Fibroblast of skin of back (primary cell): ENCODE measurements around the gene OR7C1. TPM values are rescaled to one million over a fixed set of nuclear protein-coding genes. Genes with fewer than 3 reads are reported as not detected.
"Not testable (repeated sequence)": the region's sequence is repeated elsewhere in the genome, so short reads cannot be mapped to it uniquely, and the experiment has no call there.

Source experiments
- DNase-seq: peaks from one replicate; pipeline ENCODE4 v3.0.0-alpha.2; 2013
- polyA plus RNA-seq, 2 experiments: library from polyadenylated mRNA; unstranded; fragments of 120-200 nt; gene quantifications; one replicate each; pipeline ENCODE4 v1.2.1, GENCODE V29; 2013; ENCODE audit not compliant: insufficient read length in 2 of 2

OR7C1 gene
- 0.16 TPM for polyA plus RNA-seq (2013, experiment 1 of 2; ENCODE audit: insufficient read length)
- 0.14 TPM for polyA plus RNA-seq (2013, experiment 2 of 2; ENCODE audit: insufficient read length)

DNA sequence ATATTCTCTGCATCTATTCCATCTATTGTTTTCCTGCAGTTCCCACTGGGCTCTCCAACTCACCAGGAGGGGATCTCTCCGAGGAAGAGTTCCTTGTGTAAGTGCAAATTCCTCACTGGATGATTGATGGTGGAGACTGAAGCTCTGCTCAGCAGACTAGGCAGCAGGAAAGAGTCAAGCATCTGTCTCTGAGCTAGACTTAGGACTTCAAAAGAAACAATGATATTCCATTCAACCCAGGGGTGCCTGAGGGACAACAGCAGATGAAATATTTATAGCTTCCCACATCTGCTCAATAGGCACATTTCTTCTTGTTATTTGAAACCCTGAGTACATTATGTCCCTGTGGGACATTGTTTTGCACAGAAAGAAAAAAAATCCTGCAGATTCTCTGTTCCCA is at the start of gene OR7C1, which contains the start of gene OR7A5:
Gene OR7C1 (minus strand): TSS at position 175 of the 400 bp plus-strand sequence. CDS start 35,049 bp downstream, outside the sequence.
Gene OR7A5 (minus strand): TSS at position 175 of the 400 bp plus-strand sequence. CDS start 6,944 bp downstream, outside the sequence.
- DNase-seq, result no peak

DNA sequence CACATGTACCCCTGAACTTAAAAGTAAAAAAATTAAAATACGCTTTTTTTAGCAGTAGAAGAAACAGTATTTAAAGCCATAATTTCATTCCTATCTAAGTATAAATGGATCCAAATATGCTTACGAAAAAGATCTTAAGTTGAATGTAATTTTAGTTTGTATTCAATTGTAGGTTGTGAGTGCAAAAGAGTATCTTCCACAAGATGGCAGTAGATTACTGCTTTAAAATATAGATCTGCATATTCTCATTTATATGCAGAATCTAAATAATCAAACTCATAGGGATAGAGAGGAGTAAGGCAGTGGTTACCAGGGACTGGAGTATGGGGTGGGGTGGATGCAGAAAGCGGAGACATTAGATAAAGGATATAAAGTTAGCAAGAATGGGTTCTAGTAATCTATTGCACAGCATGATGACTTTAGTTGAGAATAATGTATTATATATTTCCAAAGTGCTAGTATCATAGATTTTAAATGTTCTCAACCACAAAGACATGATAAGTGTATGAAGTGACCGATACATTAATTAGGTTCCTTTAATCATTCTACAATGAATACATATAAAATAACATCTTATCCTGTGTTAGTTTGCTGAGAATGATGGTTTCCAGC is 36.7 kb upstream of the OR7C1 start:
- peak; percentile 3 for DNase-seq

DNA sequence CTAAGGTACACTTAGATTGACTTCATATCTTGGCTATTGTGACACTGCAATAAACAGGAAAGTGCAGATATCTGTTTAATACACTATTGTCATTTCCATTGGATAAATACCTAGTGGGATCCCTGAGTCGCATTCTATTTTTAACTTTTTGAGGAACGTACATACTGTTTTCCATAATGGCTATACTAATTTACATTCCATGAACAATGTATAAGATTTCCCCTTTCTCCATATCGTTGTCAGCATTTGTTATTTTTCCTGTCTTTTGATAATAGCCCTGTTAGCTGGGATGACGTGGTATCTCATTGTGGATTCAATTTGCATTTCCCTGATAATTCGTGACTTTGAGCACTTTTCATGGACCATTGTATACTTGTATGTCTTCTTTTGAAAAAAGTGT is 33.5 kb upstream of the OR7C1 start:
- no peak for DNase-seq

DNA sequence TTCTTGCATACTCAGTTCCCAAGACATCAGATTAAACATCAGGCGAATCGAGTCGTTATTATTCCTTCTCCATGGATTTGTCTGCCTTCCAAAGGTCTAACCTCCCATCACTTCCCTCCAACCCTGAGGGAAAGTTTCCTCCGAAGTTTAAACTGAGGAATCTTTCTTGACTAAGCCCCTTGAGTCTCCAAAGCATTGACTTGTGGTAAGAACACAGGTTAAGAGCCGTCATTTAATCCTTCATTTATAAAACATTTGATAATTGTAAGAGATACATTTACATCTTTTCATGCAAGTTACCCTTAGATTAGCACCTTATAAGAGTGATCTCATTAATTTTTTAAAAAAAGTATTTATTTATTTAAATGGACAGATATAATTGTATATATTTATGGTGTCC is 13.8 kb upstream of the OR7C1 start, which contains the start of gene OR7A10:
Gene OR7A10 (minus strand): TSS at position 101 of the 400 bp plus-strand sequence. CDS start 7,045 bp downstream, outside the sequence.
- no peak for DNase-seq

DNA sequence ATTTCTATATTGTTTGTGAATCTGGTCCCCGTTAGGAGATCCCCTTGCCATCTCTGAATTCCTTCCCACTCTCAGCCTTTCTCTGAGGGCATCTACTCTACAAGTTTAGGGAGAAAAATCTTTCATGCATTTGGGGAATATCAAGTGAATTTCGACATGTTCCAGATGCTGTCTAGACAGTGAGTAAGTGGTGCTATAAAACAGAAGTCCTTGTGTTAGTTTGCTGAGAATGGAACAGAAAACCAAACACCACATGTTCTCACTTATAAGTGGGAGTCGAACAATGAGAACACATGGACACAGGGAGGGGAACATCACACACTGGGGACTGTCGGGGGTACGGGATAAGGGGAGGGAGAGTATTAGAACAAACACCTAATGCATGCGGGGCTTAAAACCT is 8.6 kb upstream of the OR7C1 start:
- no peak for DNase-seq

DNA sequence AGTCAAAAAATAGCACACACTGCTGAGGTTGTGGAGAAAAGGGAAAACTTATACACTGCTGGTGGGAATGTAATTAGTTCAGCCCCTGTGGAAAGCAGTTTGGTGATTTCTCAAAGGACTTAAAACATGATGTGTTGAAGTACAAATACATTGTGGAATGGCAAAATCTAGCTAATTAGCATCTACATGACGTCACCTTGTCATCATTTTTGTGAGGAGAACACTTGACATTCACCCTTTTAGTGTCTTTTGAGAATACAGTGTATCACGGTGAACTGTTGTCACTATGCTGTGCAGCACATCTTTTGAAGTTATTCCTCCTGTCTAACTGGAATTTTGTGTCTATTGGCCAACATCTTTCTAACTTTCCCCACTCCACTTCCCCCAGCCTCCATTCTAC is 8.2 kb upstream of the OR7C1 start:
- DNase-seq, result no peak

DNA sequence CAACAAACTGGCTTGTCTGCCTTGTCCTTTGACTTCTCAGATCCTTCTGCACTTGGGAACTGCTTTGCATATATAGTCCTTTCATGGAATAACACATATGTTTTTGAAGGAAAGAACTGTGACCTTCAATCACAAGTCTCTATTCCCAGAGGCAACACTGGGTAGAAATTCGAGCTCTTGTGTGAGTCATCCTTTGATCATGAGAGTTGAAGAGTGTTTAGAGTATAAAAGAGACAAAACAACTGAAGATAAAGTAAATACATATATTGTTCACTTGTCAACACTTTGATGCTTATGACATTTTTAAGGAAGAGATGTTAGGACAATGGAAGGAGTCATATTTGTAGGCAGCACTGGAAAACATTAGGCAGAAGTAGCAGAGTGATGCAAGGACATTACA is 5.2 kb upstream of the OR7C1 start:
- no peak for DNase-seq

DNA sequence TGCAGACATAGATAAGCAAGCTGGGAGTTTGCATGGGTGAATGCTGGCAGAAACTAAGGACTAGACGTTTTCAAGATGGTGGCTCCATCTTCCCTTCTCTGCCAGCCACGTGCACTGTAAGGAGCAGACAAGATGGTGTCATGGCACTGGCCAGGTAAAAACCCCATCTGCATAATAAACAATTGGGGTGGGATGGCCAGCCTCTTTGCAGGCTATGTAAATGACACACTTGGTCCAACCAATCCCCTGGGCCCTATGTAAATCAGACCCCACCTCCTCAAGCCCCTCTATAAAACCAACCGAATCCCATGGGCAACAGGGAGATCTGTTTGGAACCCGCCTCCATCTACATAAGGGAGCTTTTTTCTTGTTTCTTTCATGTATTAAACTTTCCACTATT is 2.4 kb upstream of the OR7C1 start:
- no peak for DNase-seq

DNA sequence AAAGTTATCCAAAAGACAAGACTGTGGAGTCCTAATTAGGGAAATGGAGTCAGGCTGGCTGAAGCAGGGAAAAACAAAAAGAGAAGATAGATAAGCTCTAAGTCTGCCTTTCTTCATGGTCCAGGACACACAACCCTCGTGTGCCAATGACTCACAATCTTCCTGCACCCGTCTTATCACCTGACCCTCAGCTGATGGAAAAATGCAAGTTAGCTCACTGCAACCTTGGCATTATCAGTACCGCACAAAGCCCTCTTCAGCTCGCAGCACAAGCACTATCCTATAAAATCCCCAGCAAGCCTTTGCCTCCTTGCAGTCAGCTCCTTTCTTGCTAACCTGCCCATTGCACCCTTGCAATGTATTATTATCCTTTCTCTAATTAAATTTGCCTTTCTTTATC is 4.3 kb downstream of the OR7C1 start:
- no peak for DNase-seq

DNA sequence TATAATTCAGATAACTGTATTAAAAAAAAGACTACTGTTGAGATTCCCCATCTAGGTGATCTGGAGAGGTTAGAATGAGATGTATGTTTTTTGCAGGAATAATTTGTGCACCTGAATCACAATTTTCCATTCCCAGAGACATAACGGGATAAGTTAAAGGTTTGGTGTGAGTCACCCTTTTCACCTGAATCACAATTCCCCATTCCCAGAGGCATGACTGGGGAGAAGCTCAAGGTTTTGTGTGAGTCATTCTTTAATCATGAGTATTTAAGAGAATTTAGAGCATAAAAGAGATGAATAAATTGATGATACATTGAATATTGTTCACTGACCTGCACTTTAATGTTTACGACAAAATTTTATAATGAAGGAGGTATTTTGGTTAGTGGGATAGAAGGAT is 9.0 kb downstream of the OR7C1 start:
- DNase-seq, result no peak

DNA sequence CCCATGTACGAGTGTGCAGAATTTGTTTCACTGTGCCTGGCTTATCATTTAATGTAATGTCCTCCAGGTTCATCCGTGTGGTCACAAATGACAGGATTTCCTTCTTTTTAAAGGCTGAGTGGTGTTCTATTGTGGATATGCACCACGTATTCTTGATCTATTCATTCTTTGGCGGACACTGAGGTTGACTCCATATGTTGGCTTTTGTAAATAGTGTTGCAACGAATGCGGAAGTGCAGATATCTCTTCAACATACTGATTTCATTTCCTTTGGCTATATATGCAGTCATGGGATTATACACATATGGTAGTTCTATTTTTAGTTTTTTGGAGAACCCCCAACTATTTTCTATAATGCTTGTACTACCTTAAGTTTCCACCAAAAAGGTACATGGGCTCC is 13.0 kb downstream of the OR7C1 start:
- DNase-seq, result peak; percentile 5

DNA sequence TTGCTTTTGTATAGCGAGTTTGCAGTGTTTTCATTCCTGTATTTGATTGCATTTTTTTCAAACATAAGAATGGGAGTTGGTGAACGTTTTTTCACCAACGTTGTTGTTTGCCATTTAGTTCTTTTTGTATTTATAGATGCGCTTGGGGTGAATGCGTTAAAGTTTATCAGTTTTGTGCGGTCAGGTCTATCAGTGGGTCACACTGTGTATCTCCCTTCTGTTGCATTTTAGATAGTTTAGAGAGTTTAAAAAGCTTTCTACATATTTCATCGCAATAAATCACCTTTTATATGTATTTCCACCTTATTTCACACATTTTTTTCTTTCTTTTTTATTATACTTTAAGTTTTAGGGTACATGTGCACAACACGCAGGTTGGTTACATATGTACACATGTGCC is 16.4 kb downstream of the OR7C1 start:
- DNase-seq, result no peak

DNA sequence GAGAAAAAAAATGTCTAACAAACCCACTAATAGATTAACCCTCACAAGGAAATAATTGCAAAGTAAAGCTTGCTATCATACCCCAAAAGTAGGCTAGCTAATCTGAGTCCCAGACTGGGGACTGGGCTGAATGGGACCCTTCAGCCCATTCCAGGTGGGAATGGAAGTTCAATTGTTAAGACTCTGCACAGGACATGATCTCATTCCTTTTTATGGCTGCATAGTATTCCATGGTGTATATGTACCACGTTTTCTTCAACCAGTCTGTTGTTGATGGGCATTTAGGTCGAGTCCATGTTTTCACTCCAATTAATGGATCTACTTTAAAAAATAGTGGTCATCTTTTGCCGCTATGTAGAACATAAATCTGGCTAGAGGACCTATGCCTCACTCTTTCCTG is 17.9 kb downstream of the OR7C1 start:
- DNase-seq, result no peak

DNA sequence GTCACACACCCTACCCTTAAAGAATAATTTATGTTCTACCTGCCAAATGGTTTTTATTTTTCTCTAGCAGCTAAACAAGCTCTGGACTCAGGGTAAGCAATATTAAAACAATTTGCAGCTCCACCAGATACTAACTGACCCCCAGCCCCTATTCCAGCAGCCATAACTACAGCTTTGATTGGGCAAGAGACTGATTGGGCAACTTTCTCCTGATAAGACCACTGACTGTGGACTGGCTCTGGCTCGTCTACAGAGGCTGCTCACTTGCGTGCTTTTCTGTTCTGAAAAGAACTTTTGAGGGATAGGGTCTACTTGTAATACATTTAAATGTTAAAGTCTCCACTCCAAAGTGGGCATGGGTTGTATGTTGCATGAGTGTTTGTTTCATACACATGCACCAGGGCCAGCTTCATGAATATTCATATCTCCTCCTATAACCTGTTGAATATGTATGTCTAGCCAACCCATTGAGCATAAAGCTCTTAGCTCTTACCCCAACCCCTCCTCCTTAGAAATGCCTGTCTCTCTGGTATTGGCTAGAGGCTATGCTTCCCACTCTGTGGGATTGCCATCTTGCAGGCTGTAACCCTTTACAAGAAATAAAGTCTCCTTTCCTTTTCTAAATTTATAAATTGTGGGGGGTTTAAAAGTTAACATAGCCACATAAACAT is 19.9 kb downstream of the OR7C1 start:
- no peak for DNase-seq

DNA sequence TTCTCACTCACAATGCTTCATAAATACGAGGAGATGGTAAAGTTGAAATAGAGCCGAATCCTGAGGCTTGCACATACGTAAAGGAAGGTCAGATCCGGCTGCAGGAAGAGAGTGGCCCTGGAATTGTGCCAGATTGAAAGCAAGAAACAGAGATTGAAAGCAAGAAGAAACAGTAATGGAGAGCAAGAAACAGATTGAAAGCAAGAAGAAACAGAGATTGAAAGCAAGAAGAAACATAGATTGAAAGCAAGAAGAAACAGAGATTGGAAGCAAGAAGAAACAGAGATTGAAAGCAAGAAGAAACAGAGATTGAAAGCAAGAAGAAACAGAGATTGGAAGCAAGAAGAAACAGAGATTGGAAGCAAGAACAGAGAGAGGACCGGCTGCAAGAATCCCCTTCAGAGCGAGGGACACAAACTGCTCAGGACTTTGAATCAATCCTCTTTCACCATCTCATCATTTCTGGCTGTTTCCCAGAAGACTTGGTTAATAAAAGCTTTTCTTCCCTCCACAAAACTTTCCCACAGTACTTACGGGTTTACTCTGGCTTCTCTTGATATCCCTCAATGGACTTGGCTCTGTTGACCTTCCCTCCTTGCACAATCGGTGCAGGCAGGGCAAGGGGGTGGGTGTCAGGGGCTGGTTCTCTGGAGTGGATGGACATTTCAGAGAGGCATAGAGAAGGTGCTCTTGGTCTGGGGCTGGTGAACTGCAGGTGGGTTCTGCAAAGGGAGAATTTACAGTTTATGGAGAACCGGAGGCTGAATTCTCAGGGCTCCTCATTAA is 25.5 kb downstream of the OR7C1 start:
- DNase-seq, result no peak

DNA sequence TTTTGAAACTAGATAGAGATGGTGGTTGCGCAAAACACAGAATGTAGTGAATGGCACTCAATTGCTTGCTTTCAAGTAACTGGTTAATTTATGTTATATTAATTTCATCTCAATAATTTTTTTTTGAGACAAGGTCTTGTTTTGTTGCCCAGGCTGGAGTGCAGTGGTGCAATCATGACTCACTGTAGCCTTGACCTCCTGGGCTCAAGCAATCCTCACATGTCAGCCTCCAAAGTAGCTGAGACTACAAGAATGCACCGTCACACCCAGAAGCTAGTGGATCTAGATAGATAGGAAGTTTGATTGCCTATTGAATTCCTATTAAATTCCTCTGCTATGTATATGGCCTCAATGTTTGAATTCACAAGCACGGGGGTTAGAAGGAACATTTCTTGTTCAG is 30.2 kb downstream of the OR7C1 start:
- DNase-seq, result no peak

DNA sequence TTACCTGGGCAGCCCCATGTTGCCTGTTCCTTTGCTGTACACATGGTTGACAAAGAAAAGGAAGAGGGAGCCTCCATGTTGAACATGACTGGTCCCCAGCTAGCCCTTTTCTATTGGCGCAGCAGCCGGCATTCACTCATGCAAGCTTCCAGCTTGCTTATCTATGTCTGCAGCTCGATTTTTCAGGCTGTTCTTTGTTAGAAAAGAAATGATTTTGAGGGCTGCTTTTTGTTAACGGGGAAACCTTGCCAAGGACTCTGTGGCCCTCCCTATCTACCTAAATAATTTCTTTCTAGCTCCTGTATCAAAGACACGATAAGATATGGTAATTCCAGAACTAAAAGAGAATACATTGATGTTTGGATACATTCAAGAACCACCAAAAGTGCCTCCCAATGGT is 36.2 kb downstream of the OR7C1 start:
- DNase-seq, result no peak

DNA sequence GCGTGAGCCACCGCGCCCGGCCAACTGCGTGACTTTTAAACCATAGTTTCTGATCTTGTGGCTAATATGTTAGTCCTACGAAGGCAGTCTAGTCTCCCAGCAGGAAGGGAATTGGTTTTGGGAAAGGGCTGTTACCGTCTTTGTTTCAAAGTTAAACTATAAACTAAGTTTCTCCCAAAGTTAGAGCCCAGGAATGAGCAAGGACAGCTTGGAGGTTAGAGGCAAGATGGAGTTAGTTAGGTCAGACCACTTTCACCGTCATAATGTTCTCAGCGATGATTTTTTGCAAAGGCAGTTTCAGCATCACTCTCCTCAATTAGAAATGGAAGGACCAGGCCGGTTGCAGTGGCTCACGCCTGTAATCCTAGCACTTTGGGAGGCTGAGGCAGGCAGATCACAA is 39.0 kb downstream of the OR7C1 start:
- no peak for DNase-seq

DNA sequence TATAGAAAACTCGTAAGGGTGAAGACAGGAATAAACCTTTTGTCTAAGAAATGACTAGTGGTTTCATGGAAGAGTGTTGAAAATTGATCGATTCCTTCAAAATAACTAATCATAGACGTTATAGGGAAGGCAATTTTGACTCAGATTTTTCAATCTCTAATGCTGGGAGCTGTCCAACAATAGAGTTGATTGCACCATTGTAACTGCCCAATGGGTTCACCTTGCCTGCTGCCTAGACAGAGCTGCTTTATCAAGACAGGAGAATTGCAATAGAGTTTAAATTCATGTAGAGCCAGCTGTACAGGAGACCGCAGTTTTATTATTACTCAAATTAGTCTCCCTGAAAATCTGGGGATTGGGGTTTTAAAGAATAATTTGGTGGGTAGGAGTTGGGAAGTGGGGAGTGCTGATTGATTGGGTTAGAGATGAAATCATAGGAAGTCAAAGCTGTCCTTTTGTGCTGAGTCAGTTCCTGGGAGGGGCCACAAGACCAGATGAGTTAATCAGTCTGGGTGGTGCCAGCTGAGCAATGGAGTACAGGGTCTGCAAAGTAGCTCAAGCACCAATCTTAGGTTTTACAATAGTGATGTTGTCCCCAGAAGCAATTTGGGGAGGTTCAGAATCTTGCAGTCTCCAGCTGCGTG is 39.8 kb downstream of the OR7C1 start:
- peak; percentile 4 for DNase-seq

DNA sequence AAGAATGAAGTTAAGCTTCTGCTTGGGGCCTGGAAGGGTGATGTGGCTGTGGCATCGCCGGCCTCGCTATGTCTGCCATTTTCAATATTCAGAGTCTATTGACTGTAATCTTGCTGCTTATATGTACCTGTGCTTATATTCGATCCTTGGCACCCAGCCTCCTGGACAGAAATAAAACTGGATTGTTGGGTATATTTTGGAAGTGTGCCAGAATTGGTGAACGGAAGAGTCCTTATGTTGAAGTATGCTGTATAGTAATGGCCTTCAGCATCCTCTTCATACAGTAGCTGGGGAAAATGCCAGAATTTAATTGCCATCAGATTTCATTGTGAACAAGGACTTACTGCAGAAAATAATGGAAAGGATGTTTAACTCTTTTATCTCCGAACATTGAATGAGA is 42.7 kb downstream of the OR7C1 start:
- not testable (repeated sequence) for DNase-seq

DNA sequence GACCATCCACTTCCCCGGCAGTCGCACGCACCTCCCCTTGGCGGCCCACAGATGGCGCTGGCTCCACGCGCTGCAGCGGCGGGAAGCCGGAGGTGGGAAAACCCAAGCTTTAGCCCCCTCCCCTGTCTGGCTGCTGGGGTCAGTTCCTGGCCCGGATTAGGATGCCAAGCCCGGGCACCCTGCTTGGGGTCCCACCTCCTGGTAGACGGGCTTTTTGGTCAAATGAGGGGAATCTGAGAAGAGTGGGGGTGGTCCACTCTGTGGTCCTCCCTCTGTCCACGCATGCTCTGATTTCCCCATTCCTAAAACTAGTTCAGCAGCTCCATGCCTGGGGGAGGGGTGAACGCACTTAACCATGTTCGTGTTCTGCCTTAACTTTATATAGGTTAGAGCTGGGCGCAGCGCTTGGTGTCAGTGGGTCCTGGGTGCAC is 48.5 kb downstream of the OR7C1 start:
- DNase-seq, result no peak

DNA sequence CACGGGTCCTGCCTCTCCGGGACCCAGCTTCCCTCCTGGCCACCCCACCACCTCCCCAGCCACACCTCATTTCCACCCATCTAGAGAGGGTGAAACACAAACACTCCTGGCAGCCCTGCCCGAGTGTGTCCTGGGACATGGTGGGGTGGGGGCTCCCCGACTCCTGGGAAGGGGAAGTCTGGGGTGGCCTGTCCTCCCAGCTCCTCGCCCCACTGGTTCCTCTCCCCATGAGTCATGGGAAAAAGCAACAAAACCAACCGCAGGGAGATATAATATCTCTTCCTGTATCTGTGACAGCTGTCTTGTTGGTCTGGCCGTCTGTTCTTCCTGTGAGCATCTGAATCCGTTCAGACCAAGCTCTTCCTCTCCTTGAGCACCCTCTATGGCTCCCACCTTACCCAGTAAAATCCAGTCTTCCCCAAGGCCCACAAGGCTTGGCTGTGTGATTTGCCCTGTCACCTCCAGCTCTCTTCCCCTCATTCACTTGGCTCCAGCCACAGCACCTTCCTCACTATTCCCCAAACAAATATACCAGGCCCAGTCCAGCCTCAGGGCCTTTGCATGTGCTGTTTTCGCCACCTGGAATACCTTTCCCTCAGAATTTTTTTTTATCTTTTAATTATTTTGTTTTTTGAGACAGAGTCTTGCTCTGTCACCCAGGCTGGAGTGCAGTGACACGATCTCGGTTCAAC is 49.7 kb downstream of the OR7C1 start:
- peak; percentile 62 for DNase-seq
